Activated naive CD4-positive, alpha-beta T cell treated with anti-CD3 and anti-CD28 coated beads for 36 hours (primary cell): ENCODE results near the gene CMTM5. TPM values are rescaled to one million over a fixed set of nuclear protein-coding genes. Genes with fewer than 3 reads are reported as not detected.
A peak's percentile ranks its signal among the peaks of the same experiment; 100 is the strongest.

Source experiments
- CTCF ChIA-PET: fragments of 350-600 bp; sonication (Branson Sonifier 250); formaldehyde crosslinking; loops from one replicate; lab custom pipeline; 2021; ENCODE audit warnings: antibody characterized with exemption; lab: Charles Lee
- DNase-seq: peaks from one replicate; pipeline ENCODE4 v3.0.0-alpha.2; 2020
- H3K27ac Mint-ChIP-seq: one replicate; pipeline ENCODE4 v1.8.0; 2021; ENCODE audit warnings: mild to moderate bottlenecking, mixed read lengths
- H3K27me3 Mint-ChIP-seq: one replicate; pipeline ENCODE4 v1.8.0; 2021; ENCODE audit warnings: low read depth, mixed read lengths
- H3K36me3 Mint-ChIP-seq: one replicate; pipeline ENCODE4 v1.8.0; 2021; ENCODE audit warnings: low read depth, mixed read lengths
- H3K4me1 Mint-ChIP-seq: one replicate; pipeline ENCODE4 v1.8.0; 2021; ENCODE audit warnings: low read depth, mixed read lengths
- H3K4me3 Mint-ChIP-seq: one replicate; pipeline ENCODE4 v1.8.0; 2021; ENCODE audit warnings: mild to moderate bottlenecking, moderate library complexity, mixed read lengths
- H3K9me3 Mint-ChIP-seq: one replicate; pipeline ENCODE4 v1.8.0; 2021; ENCODE audit warnings: mixed read lengths
- intact Hi-C: fragments of 100-400 bp; cut with micrococcal nuclease; formaldehyde crosslinking; loops from one replicate; pipeline ENCODE4 v1.15.1; 2023
- total RNA-seq, 2 experiments: library from RNA; stranded (reverse); gene quantifications; one replicate each; pipeline ENCODE4 v1.2.3, GENCODE V29; 2021

CMTM5 gene
- total RNA-seq, 2 experiments from 2014 or later, result not detected

GRCh38 chr14:23349156-23349845 lies 27.5 kb upstream of the CMTM5 start:
- Mint-ChIP-seq H3K4me3 (no peak overlapping the region), H3K27me3 (peaks cover 4% of the 10 kb centered on the region), H3K36me3 (no peaks in the 10 kb centered on the region), H3K27ac (no peak overlapping the region), H3K4me1 (peaks cover 6% of the 10 kb centered on the region), H3K9me3 (no peaks in the 10 kb centered on the region)
- intact Hi-C loops, result no loop called here
- no peak for DNase-seq
- CTCF ChIA-PET, result no interaction called here

GRCh38 chr14:23351681-23352505 lies 25.0 kb upstream of the CMTM5 start:
- intact Hi-C loops, result loop anchor here (1.0 to 2.0 kb wide), 2 partner anchors 23 to 30 kb away; no protein-coding TSS in a partner anchor
- no peak for DNase-seq
- Mint-ChIP-seq H3K4me3 (peak overlapping the region; percentile 71), H3K27ac (no peak overlapping the region), H3K9me3 (no peaks in the 10 kb centered on the region), H3K27me3 (peaks cover 4% of the 10 kb centered on the region), H3K36me3 (no peaks in the 10 kb centered on the region), H3K4me1 (peaks cover 6% of the 10 kb centered on the region)
- CTCF ChIA-PET, result interaction anchor here (0.6 to 1.5 kb wide), 5 partner anchors 9 to 293 kb away, joined by 3 to 4 read pairs (median 3); no protein-coding TSS in a partner anchor

DNA sequence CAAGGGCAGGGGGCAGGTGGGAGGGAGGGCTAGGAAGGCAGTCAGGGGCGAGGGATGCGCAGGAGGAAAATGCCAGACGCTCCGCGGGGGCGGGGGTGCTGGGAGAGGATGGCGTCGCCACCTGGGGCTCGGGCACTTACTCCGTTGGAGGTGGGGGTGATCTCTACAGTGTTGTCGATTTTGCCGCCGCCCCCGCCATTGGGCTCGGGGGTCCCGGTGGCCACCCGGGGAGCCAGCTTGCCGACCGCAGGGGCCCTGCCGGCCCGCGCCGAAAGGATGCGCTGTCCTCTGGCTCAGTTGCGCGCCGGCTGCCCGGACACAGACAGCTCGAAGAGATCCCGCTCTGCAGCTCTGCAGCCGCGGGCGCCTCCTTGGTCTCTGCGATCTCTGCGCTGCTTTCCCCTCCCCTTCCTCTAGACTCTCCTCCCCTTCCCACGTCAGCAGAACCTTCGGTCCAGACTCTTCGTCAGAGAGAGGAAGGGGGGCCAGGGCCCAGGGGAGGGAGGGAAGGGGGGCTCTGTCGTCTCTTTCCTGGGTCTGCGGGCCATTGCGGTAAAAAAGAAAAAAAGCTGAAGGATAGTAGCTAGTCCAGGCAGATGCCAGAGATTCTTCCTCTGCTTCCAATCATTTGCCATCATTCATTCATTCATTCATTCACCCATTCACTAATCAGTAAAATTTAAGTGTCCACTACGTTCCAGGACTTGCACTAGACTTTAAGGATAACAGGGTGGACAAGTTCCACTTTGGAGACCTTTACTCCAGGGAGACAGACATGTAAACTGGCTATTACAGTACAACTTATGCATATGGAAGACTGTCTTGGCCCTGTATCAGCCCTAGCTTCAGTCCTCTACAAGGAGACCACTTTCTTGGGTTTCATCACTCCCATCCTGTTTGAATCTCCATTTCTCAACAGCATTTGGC lies 24.1 kb upstream of the CMTM5 start, which contains the start of gene SLC22A17:
TSS of gene SLC22A17 (minus strand) at position 382 of the 927 bp plus-strand sequence.
- Mint-ChIP-seq H3K4me1 (peaks cover 6% of the 10 kb centered on the region), H3K27me3 (peaks cover 4% of the 10 kb centered on the region), H3K9me3 (no peaks in the 10 kb centered on the region), H3K27ac (no peak within 1 kb of the TSS), H3K36me3 (no peaks in the 10 kb centered on the region), H3K4me3 (peak within 1 kb of the TSS; percentile 71)
- intact Hi-C loops, result loop anchor here (1.0 to 2.0 kb wide), 2 partner anchors 24 to 30 kb away; no protein-coding TSS in a partner anchor
- CTCF ChIA-PET, result interaction anchor here (0.6 to 2.0 kb wide), 7 partner anchors 10 to 294 kb away, joined by 3 to 10 read pairs (median 3); no protein-coding TSS in a partner anchor
- peak; percentile 72 for DNase-seq

GRCh38 chr14:23353433-23353780 lies 23.4 kb upstream of the CMTM5 start:
- no peaks in the 10 kb centered on the region for H3K36me3 Mint-ChIP-seq
- intact Hi-C loops, result loop anchor here (2.0 kb wide), 1 partner anchor 25 kb away; no protein-coding TSS in a partner anchor
- DNase-seq, result no peak
- H3K27ac Mint-ChIP-seq, result no peak overlapping the region
- H3K4me3 Mint-ChIP-seq, result peak overlapping the region; percentile 71
- CTCF ChIA-PET, result interaction anchor here (0.8 to 2.0 kb wide), 5 partner anchors 27 to 89 kb away, joined by 3 to 10 read pairs (median 3); no protein-coding TSS in a partner anchor
- no peaks in the 10 kb centered on the region for H3K9me3 Mint-ChIP-seq
- H3K4me1 Mint-ChIP-seq, result peaks cover 6% of the 10 kb centered on the region
- peaks cover 4% of the 10 kb centered on the region for H3K27me3 Mint-ChIP-seq

- no peak for DNase-seq
- Mint-ChIP-seq H3K4me3 (no peak overlapping the region), H3K27ac (no peak overlapping the region), H3K4me1 (peaks cover 6% of the 10 kb centered on the region), H3K9me3 (no peaks in the 10 kb centered on the region), H3K27me3 (peaks cover 4% of the 10 kb centered on the region), H3K36me3 (no peaks in the 10 kb centered on the region)
- CTCF ChIA-PET, result interaction anchor here (1.1 to 2.0 kb wide), 2 partner anchors 25 to 28 kb away, joined by 3 to 10 read pairs; no protein-coding TSS in a partner anchor
- intact Hi-C loops, result no loop called here
Measured at GRCh38 chr14:23354990-23355389, 21.9 kb upstream of the CMTM5 start.

- Mint-ChIP-seq H3K4me3 (no peak overlapping the region), H3K27me3 (peaks cover 4% of the 10 kb centered on the region), H3K9me3 (no peaks in the 10 kb centered on the region), H3K36me3 (no peaks in the 10 kb centered on the region), H3K4me1 (peaks cover 6% of the 10 kb centered on the region), H3K27ac (no peak overlapping the region)
- no peak for DNase-seq
- intact Hi-C loops, result no loop called here
- CTCF ChIA-PET, result interaction anchor here (0.6 kb wide), 1 partner anchor 24 kb away, joined by 3 read pairs; no protein-coding TSS in a partner anchor
Measured at GRCh38 chr14:23355871-23356435, 20.9 kb upstream of the CMTM5 start.

- CTCF ChIA-PET, result no interaction called here
- H3K27ac Mint-ChIP-seq, result no peak overlapping the region
- H3K9me3 Mint-ChIP-seq, result no peaks in the 10 kb centered on the region
- no peak for DNase-seq
- H3K36me3 Mint-ChIP-seq, result no peaks in the 10 kb centered on the region
- H3K4me1 Mint-ChIP-seq, result peaks cover 2% of the 10 kb centered on the region
- H3K27me3 Mint-ChIP-seq, result peaks cover 4% of the 10 kb centered on the region
- intact Hi-C loops, result no loop called here
- no peak overlapping the region for H3K4me3 Mint-ChIP-seq
Measured at GRCh38 chr14:23356662-23357061, 20.2 kb upstream of the CMTM5 start.

DNA sequence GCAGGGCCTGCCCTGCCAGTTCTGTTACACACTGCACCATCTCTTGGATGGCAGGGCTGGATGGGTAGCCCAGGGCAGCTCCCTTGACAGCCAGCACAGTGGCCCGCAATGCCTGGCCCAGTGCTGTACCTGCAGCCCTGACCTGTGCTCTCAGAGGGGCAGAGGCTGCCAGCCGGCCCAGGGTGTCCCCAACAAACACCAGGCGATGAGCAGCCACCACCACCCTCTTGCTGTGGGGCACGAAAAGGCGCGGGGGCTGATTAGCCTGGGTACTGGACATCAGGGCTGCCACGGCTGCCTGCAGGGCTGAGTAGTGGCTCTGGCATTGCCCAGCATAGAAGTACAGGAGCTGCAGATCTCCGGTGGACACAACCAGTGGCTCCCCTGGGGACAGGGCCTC lies 19.6 kb upstream of the CMTM5 start:
- Mint-ChIP-seq H3K36me3 (no peaks in the 10 kb centered on the region), H3K9me3 (no peaks in the 10 kb centered on the region)
- CTCF ChIA-PET, result interaction anchor here (1.4 kb wide), 1 partner anchor 30 kb away, joined by 4 read pairs; no protein-coding TSS in a partner anchor

DNA sequence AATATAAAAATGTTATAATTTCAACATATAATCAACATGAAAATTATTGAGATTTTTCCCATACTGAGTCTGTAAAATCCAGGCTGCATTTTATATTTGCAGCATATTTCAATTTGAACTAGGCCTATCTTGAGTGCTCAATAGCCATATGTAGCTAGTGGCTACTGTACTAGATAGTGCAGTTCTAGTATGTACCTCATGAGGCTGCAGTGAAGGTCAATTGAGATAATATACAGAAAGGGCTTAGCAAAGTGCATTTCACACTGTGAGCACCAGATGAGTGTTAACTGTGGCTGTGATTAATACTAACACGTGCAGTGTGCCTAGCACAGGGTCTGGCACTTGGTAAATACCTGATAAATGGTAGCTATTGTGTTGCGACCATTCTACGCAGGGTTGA lies 18.8 kb upstream of the CMTM5 start:
- Mint-ChIP-seq H3K4me1 (peaks cover under 1% of the 10 kb centered on the region), H3K36me3 (no peaks in the 10 kb centered on the region), H3K4me3 (no peak overlapping the region), H3K9me3 (no peaks in the 10 kb centered on the region), H3K27me3 (peaks cover 4% of the 10 kb centered on the region), H3K27ac (no peak overlapping the region)
- intact Hi-C loops, result no loop called here
- CTCF ChIA-PET, result interaction anchor here (0.5 to 1.4 kb wide), 3 partner anchors 25 to 147 kb away, joined by 3 to 4 read pairs (median 4); no protein-coding TSS in a partner anchor
- no peak for DNase-seq

More for the DNA sequence above, 19.6 kb upstream of the CMTM5 start:
- Mint-ChIP-seq H3K27me3 (peaks cover 4% of the 10 kb centered on the region), H3K27ac (no peak overlapping the region), H3K4me3 (no peak overlapping the region), H3K4me1 (peaks cover 2% of the 10 kb centered on the region)
- no peak for DNase-seq
- intact Hi-C loops, result no loop called here

DNA sequence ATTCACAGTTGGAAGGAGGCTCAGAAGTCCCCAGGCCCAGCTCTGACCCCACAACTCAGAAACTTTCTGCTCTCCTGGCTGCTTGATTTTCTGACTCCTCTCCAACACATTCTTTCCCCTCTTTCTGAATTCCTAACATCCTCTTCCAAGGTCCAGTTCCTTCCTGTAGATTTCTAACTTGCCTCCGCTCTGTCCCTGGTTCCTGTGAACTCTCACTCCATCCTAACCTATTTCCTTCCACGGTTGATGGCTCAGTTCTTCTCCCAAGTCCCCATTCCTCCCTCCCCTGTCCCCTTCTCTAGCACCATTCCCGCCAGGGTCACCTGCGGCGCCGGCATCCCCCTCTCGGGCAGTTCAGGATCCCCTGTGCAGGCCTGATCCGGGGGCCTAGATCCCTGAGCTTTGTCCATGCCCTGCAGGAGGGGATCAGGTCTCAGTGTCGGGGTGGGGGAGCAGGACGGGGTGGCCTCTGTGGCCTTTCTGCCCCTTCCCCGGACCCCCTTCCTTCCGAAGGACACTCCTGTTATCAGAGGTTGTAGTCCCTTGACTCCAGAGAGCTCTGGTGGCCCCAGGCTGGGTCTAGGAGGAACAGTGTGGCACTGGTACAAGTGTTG lies 18.2 kb upstream of the CMTM5 start:
- H3K9me3 Mint-ChIP-seq, result no peaks in the 10 kb centered on the region
- peaks cover under 1% of the 10 kb centered on the region for H3K27me3 Mint-ChIP-seq
- DNase-seq, result no peak
- no peak overlapping the region for H3K4me3 Mint-ChIP-seq
- intact Hi-C loops, result no loop called here
- H3K36me3 Mint-ChIP-seq, result no peaks in the 10 kb centered on the region
- H3K4me1 Mint-ChIP-seq, result no peaks in the 10 kb centered on the region
- CTCF ChIA-PET, result interaction anchor here (0.5 to 1.4 kb wide), 3 partner anchors 26 to 148 kb away, joined by 3 to 4 read pairs (median 4); no protein-coding TSS in a partner anchor
- no peak overlapping the region for H3K27ac Mint-ChIP-seq

DNA sequence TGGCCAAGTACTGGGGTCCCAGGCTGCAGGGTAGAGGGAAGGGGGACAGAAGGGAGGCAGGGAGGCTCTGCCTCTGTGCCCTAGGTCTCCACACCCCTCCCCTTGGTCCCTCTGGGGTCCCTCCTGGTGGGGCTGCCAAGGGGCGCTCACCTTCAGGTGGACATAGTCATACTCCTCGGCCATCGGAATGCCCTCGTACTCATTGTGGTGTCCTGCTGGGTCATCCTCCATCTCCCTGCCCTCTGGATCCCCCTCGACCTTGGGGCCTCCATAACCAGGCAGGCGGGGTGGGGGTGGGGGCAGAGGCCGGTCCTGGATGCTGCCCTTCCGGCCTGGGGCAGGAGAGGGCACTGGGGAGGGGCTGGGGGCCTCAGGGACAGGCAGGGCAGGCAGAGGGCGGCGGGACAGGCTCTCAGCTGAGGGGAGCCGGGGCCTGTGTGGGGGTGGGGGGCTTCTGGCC lies 17.6 kb upstream of the CMTM5 start:
- no peak for DNase-seq
- H3K27me3 Mint-ChIP-seq, result peaks cover 3% of the 10 kb centered on the region
- H3K4me3 Mint-ChIP-seq, result no peak overlapping the region
- intact Hi-C loops, result no loop called here
- CTCF ChIA-PET, result interaction anchor here (3.7 kb wide), 1 partner anchor 32 kb away, joined by 21 read pairs; no protein-coding TSS in a partner anchor
- H3K27ac Mint-ChIP-seq, result no peak overlapping the region
- no peaks in the 10 kb centered on the region for H3K36me3 Mint-ChIP-seq
- no peaks in the 10 kb centered on the region for H3K9me3 Mint-ChIP-seq
- no peaks in the 10 kb centered on the region for H3K4me1 Mint-ChIP-seq
